HG03378 (cell line): ENCODE measurements around the gene RPP25L.

Source experiments
- ATAC-seq: cut with Tn5 transposase; IDR thresholded peaks from one replicate; pipeline ENCODE4 v1.9.1; 2021; ENCODE audit warnings: mild to moderate bottlenecking, moderate library complexity; ENCODE audit not compliant: unreplicated experiment

The RPP25L gene

DNA sequence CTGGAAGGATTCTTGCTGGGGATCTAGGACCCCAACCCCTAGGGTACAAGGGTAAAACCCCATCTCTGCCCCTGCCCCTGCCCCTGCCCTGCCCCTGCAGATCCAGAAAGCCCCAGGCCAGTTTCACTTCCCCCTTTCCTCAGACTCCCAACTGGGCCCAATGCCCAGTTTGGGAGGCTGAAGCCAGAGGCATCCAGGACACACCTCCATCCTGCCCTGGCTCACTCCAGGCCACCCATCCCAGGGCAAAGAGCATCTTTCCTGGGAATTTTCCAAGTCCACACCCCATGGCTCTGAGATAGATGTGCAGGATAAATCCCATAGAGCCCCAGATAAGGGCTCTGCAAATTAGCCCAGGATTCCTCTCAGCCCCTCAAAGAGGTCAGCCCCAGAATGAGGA, 39.8 kb downstream of the RPP25L start:
- ATAC-seq: no peak

DNA sequence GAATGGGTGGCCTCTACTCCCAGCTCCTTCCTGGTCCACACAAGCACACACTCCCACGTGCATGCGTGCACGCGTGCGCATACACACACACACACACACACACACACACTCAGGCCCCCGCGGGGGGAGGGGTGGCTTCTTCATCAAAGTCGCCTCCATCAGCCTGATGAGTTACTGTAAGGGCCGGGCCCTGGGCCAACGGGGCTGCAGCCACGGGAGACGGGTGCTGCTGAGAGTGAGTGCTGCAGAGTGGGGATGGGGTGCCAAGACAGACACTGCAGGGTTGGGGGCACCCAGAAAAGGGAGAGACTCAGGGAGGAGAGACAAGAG, 40.5 kb downstream of the RPP25L start:
- no peak for ATAC-seq

DNA sequence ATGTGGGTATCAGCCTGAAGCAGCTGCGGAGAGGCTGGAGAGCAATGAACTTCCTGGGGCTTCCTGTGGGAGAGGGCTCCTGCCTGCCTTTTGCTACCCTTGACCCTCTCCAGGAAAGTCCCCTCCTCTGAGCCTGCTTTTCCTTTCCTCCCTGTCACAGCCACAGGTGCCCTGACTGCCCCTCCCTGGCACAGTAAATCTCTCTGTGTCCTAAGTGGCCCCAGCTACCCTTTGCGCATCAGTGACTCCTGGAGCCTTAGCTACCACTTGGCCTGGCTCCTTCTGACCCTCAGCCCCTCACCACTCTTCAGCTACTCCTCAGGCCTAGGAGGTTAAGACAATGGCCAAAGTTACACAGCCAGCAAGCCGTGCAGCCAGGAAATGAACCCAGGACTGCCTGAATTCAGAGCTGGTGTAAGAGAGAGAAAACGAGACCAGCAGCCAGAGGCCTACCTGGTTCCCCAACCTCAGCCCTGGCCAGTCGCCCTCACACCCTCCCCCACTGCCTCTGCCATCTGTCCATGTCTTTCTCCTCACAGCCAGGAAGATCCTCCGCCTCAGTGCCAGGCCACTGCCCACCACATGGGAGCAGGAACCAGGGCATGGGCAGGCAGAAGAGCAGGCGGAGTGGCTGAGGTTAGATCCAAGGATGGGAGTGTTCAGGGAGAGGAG, 41.0 kb downstream of the RPP25L start:
- no peak for ATAC-seq

DNA sequence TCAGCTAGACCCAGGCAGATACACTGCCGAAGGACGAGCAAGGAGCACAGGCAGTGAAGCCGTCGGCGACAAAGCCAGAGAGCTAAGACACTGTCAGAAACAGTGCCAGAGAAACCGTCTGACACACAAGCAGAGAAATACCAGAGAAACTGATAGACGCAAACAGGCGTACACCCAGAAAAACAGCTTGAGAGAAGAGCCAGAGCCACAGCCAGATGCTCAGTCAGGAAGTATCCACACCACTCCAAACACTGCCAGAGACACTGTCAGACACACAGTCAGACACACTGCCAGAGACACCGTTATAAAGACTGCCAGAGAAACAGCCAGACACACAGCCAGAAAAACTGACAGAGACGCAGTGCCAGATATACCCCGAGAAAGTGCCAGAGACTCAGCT, 41.5 kb downstream of the RPP25L start:
- ATAC-seq: no peak

DNA sequence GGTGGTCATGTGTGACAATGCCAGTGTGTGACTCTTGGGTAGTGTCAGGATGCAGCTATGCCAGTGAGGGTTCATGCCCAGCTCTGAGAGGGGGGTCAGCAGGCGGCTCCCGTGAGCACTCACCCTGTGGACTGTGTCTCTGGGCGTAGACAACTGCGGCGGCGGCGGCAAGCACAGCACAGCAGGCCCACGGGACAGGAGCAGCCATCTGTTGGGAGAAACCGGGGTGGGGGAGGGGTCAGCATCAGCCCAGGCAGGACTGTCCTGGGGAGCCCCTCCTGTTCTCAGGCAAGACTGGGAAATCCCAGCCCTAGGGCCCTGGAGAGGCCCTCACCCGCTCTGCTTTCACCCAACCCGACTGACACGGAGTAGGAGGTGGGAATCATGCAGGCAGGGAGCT, 43.1 kb downstream of the RPP25L start:
- ATAC-seq: no peak

DNA sequence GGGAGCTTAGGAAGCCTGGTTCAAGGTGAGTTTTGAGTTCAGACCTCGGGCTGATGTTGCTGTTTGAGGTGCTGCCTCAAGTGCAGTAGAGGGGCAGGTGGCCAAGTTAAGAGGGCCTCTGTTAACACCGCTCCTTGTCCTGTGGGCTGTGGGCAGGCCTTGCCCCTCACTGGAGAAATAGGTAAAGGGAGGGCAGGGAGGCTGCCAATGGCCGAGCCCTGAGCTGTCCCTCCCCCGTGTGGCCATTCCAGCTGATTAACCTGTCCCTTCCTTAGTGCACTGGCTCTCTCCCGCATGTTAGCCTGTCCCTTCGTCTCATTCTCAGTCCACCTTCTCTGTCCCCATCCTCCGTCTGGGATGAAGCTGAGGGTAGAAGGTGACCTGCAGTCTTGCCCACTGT, 43.8 kb downstream of the RPP25L start:
- no peak for ATAC-seq

DNA sequence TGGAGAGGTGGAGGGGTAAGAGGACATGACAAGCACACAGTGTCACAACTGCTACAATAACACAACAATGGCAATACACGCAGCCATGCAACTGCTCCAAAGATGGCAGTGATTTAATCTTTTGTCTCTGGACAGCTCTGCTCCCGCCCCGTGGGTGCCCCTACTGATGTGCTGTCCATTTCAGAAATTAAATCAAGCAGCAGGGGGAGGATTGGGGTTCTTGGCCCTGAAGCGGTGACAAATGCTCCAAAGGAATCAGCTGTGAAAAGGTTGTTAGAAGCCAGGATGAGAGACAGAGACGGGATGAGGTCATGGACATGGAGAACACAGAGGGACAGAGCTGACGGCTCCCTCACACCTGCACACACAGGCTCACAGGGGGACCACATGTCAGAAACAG, 44.9 kb downstream of the RPP25L start:
- ATAC-seq: no peak

DNA sequence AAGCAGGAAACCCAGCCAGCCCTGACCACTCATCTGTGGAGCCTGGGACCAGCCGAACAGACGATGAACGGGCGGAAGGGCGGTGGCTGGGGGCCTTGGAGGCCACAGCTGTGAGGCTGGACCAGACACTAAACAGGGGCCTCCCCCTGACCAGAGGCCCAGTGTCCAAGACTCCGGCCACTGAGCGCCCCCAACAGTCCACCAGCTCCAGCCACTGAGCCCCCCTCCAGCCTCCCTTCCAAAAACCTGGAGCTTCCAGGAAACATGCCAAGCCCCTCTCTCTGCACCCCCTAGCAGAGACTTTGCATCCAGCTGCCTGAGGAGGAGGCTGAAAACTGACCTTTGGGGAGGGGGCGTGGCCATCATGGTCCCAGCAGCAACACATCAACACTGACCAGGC, 45.6 kb downstream of the RPP25L start:
- no peak for ATAC-seq

DNA sequence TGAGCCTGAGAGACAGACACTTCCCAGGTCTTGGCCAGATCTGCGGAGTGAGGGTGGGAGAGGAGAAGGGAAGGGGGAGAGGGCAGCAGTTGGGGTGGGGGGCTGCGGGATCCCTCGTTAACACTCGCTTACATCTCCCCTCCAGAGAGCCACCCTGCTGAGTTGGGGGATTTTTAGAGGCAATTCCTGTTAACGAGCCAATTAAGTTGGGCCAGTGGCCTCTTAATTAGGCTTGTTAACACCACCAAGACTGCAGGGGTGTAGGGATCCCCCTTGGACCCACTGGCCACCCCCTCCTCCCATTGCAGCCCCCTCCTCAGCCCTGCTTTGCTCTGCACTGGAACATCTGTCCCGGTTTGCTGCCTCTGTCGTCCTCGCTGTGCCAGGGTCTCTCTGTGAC, 46.0 kb downstream of the RPP25L start:
- ATAC-seq: no peak

DNA sequence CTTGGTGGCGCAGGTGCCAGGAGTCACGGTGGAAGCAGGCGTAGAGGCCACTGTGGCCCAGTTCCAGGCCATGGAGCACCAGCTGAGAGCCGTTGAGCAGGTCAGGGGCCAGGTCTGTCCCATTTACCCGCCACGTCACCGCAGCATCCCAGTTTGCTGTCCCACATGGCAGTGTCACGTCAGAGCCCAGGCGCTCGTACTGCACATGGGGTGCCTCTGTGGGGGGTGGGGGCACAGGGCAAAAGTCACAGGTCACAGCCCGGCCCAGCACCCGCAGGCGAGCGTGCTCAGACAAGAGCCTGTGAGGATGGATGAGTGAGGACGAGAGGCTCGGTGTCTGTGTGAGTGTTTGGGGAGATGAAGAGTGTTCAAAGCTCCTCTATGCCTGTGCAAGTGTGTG, 47.3 kb downstream of the RPP25L start:
- ATAC-seq: no peak

DNA sequence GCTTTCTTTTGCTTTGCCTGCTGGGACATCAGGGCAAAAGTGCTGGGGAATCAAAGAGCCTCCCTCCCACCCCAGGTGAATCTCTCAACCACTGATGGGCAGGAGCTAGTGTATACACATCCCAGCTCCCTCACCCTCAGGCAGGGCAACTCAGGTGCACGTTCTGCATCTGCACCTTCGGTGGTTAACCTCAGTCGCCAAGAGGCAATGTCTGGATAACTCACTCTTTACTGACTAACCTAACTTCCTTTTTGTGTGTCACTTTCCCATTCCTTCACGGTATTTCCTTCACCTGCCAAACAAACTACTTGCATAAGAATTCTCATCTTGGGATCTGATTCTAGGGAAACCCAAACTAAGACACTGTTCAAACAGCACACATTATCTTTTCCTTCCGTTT, 48.6 kb downstream of the RPP25L start:
- ATAC-seq: no peak

DNA sequence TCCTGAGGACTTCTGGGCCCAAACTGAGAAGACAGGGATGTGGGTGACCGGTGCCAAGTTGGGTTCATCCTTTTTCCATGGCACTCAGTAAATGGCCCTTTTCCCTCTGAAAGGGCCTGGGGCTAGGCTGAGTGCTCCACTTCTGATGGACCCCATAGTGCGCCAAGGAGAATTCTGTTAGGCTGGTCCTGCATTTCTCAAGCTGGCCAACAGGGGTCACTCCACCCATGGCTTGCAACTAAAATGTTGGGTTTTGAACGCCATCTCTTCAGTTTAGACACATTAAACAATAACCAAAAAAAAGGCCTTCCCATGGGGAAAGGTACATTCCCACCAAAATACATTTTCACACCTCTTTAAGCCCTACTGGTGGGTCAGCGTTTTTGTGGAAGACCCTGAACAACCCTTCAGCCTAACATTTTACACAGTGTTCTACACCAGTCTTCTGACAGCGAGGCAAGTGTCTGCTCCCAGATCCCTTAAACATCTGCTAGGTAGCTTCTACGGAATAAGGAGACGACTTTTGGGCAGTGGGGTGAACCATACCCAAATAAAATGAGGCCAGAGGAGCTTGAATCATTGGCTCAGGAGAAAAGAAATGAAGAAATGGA, 49.7 kb downstream of the RPP25L start:
- no peak for ATAC-seq

DNA sequence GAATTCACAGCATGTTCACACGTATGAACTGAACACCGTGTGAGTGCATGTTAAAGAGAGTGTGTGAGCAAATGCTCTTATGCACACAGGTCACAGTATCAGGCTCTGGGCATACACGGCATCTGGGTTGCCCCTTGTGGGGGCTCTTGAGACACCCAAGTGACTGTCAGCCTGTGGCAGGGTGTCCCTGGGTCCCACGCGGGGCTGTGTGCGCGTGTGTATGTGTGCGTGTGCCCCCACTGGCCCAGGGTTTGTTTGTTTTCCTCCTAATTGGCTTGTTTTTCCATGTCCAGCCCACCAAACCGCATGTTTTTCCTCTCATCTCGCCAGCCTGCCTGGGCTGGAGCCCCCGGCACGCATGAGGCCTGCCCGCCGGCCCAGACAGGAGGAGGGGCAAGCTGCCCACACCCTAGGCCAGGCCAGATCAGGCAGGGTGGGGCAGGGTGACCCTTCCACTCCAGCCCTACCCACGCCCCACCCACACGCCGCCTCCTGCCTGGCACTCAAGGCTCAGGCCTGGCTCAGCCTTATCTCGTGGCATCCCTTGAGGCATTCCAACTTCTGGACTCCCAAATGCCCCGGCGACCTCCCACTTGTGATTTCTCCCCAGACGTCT, 51.2 kb downstream of the RPP25L start:
- no peak for ATAC-seq
